Activated B cell treated with CpG ODN at 0.5 μM for 24 hours (primary cell): Measurements from ENCODE around the gene PEX11G. TPM values are rescaled to one million over a fixed set of nuclear protein-coding genes. Genes with fewer than 3 reads are reported as not detected.

Experiments
- ATAC-seq: fragments of 200-7000 bp; cut with Tn5 transposase; one replicate; pipeline ENCODE4 v1.10.0; 2021; ENCODE audit warnings: low read depth, mild to moderate bottlenecking, moderate library complexity
- CTCF ChIA-PET: fragments of 350-600 bp; sonication (Branson Sonifier 250); formaldehyde crosslinking; loops from one replicate; lab custom pipeline; 2021; ENCODE audit warnings: antibody characterized with exemption; lab: Charles Lee
- POLR2A ChIA-PET: fragments of 350-600 bp; sonication (Branson Sonifier 250); formaldehyde crosslinking; loops from one replicate; lab custom pipeline; 2021; ENCODE audit warnings: antibody characterized with exemption; lab: Charles Lee
- DNase-seq: peaks from one replicate; pipeline ENCODE4 v3.0.0; 2022
- H3K27ac Mint-ChIP-seq: one replicate; pipeline ENCODE4 v1.8.0; 2020; ENCODE audit warnings: mixed read lengths
- H3K27me3 Mint-ChIP-seq: one replicate; pipeline ENCODE4 v1.8.0; 2021; ENCODE audit warnings: mixed read lengths
- H3K36me3 Mint-ChIP-seq: one replicate; pipeline ENCODE4 v1.8.0; 2021; ENCODE audit warnings: low read depth, mixed read lengths
- H3K4me1 Mint-ChIP-seq: one replicate; pipeline ENCODE4 v1.8.0; 2021; ENCODE audit warnings: mixed read lengths
- H3K4me3 Mint-ChIP-seq: one replicate; pipeline ENCODE4 v1.8.0; 2020; ENCODE audit warnings: mild to moderate bottlenecking, mixed read lengths
- H3K9me3 Mint-ChIP-seq: one replicate; pipeline ENCODE4 v1.8.0; 2020; ENCODE audit warnings: mixed read lengths
- intact Hi-C: fragments of 100-400 bp; cut with micrococcal nuclease; formaldehyde crosslinking; loops from one replicate; pipeline ENCODE4 v1.15.1; 2024
- total RNA-seq: library from RNA; stranded (reverse); gene quantifications from 2 replicates; pipeline ENCODE4 v1.2.3, GENCODE V29; 2022
- TF ChIP-seq, protein P1 (sequence below): fragments of 200-600 bp; IDR thresholded peaks from one replicate; pipeline ENCODE4 v1.8.0; 2022; ENCODE audit warnings: antibody characterized with exemption, mild to moderate bottlenecking

Gene PEX11G
- total RNA-seq, 1 donor from 2014 or later, result 1.0 TPM

DNA sequence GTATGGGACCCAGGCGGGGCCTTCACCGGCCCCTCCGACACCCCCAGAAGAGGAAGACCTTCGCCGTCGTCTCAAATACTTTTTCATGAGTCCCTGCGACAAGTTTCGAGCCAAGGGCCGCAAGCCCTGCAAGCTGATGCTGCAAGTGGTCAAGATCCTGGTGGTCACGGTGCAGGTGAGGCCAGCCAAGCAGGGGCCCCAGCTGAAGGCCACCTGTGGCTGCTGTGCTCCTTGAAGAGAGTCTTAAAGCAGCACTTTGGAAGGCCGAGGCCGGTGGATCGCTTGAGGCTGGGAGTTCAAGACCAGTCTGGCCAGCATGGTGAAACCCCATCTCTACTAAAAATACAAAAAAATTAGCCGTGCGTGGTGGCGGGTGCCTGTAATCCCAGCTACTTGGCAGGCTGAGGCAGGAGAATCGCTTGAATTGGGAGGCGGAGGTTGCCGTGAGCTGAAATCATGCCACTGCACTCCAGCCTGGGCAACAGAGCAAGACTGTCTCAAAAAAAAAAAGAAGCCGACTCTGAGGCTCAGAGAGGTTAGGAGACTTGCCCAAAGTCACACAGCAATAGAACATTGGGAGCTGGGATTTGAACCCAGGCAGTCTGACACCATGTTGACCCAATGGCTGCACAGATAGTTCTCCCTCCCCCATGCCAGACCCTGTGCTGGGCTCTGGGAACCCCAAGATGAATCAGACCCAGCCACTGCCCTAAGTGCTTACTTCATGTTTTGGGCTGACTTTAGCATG lies 36.3 kb upstream of the PEX11G start:
- Mint-ChIP-seq H3K4me1 (peaks cover 17% of the 10 kb centered on the region), H3K27me3 (no peaks in the 10 kb centered on the region), H3K9me3 (no peaks in the 10 kb centered on the region), H3K36me3 (peaks cover 13% of the 10 kb centered on the region), H3K4me3 (no peak overlapping the region), H3K27ac (no peak overlapping the region)
- ChIA-PET CTCF (no interaction called here), POLR2A (no interaction called here)
- no peak for ATAC-seq
- no peak for DNase-seq
- intact Hi-C loops, result loop anchor here (5.0 kb wide), 1 partner anchor 53 kb away; no protein-coding TSS in a partner anchor
- TF ChIP-seq, protein P1, sequence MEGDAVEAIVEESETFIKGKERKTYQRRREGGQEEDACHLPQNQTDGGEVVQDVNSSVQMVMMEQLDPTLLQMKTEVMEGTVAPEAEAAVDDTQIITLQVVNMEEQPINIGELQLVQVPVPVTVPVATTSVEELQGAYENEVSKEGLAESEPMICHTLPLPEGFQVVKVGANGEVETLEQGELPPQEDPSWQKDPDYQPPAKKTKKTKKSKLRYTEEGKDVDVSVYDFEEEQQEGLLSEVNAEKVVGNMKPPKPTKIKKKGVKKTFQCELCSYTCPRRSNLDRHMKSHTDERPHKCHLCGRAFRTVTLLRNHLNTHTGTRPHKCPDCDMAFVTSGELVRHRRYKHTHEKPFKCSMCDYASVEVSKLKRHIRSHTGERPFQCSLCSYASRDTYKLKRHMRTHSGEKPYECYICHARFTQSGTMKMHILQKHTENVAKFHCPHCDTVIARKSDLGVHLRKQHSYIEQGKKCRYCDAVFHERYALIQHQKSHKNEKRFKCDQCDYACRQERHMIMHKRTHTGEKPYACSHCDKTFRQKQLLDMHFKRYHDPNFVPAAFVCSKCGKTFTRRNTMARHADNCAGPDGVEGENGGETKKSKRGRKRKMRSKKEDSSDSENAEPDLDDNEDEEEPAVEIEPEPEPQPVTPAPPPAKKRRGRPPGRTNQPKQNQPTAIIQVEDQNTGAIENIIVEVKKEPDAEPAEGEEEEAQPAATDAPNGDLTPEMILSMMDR, result no peak

DNA sequence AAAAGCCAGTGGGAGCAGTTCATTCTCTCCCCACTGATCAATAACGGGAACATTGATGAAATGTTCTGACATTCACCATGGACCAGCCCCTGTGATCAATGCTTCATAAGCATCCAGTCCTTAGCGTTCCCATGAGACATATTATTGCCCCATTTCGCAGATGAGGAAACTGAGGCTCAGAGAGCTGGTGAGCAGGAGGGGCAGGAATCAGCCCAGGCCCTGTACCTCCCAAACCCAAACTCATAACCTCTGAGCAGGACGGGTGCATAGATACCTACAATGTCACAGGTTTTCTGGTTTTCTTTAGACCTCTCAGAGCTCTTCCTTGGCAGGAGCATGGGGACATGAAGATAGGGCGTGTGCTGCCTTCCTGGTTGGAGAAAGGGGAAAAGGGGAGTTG lies 35.7 kb upstream of the PEX11G start:
- ATAC-seq (no peak), DNase-seq (no peak)
- H3K4me3 Mint-ChIP-seq, result no peak overlapping the region
- H3K4me1 Mint-ChIP-seq, result peaks cover 17% of the 10 kb centered on the region
- TF ChIP-seq, protein P1, result no peak
- CTCF ChIA-PET, result no interaction called here
- H3K9me3 Mint-ChIP-seq, result no peaks in the 10 kb centered on the region
- POLR2A ChIA-PET, result no interaction called here
- H3K36me3 Mint-ChIP-seq, result peaks cover 12% of the 10 kb centered on the region
- no peak overlapping the region for H3K27ac Mint-ChIP-seq
- intact Hi-C loops, result loop anchor here (5.0 kb wide), 1 partner anchor 52 kb away; no protein-coding TSS in a partner anchor
- no peaks in the 10 kb centered on the region for H3K27me3 Mint-ChIP-seq

DNA sequence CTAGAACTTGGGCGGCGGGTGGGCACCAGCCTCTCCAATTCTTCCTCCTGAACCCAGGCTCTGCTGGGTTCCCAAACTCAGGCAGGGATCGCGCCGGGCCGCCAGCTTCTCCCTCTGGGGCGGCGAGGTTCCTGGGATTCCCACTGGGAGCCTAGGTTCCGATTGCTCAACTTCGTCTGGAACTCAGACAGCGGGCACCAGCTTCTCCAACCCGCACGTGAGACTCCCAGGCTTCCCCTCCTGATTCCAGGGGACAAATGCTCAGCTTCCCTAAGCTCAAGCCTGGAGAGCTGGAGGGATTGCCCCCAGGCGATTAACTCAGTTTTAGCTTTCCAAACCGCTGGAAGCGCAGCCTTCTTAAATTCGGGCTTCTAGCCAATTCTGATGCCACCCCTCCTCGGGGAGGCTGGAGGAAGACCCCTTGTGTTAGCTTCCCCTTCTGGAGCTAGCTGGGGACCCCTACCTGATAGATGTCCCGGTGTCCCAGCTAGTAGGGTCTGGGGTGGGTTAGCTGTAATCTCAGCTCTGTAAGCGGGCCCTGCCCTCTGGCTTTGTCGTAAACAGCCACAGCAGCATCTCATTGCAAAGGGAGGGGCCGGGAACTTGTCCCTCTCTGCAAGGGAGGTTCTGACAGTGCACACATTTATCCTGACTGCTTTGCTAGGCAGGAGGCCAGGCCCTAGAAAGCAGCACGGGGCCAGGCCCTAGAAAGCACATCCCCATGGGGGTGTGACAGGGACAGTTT lies 34.3 kb upstream of the PEX11G start:
- Mint-ChIP-seq H3K27me3 (no peaks in the 10 kb centered on the region), H3K27ac (no peak overlapping the region), H3K4me3 (peak overlapping the region; percentile 75), H3K36me3 (peaks cover 9% of the 10 kb centered on the region), H3K4me1 (peaks cover 17% of the 10 kb centered on the region), H3K9me3 (no peaks in the 10 kb centered on the region)
- no peak for DNase-seq
- intact Hi-C loops, result loop anchor here (1.0 to 5.0 kb wide), 4 partner anchors 11 to 307 kb away; partner anchors contain the start of genes EVI5L and PEX11G
- ATAC-seq, result no peak
- ChIA-PET POLR2A (interaction anchor here (0.6 to 3.6 kb wide), 13 partner anchors 9 to 818 kb away, joined by 3 to 37 read pairs (median 4); partner anchors contain the start of genes PET100, PEX11G, PNPLA6 and XAB2), CTCF (no interaction called here)
- TF ChIP-seq, protein P1, result no peak

DNA sequence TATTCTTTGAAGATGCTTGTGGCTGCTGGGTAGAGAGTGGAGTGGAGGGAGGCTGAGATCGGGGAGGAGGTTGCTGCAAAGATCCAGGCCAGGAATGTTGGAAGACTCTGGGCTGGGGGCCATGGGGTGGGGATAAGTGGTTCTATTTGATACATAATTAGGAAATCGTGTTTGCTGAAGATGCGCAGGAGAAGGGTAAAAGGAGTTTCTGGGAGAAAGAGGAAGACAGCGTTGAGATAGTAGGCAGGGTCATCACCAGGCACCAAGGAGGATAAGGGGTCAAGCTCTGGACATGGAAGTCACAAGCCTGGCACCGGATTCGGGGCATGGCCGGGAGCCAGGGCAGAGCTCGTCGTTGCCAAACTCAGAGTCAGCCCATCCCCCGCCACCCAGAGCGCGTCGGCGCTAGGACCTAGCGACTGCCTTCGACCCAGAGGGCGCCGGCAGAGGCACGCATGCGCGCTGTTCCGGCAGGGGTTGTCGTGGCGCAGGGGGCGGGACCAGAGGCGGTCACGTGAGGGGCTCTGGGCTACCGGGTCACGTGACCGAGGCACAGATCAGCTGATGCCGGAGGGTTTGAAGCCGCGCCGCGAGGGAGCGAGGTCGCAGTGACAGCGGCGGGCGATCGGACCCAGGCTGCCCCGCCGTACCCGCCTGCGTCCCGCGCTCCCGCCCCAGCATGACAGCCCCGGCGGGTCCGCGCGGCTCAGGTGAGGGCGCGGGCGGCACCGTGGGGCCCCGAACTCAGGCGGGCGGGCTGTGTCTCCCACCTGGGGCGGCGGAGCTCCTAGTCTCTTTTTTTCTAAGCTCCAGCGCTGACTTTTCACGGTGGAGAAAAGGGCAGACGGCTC lies 33.5 kb upstream of the PEX11G start, which contains the start of gene MCOLN1:
Gene MCOLN1, plus strand, starts transcription at position 553 of the 851 bp plus-strand sequence. Its CDS starts 127 bp downstream, at position 680.
- Mint-ChIP-seq H3K4me1 (peaks cover 17% of the 10 kb centered on the region), H3K27me3 (no peaks in the 10 kb centered on the region), H3K27ac (peak within 1 kb of the TSS; percentile 74), H3K36me3 (peaks cover 9% of the 10 kb centered on the region), H3K4me3 (peak within 1 kb of the TSS; percentile 81), H3K9me3 (no peaks in the 10 kb centered on the region)
- TF ChIP-seq, protein P1, result no peak
- DNase-seq (peak; percentile 99), ATAC-seq (peak; percentile 91)
- POLR2A ChIA-PET, result interaction anchor here (0.6 to 3.6 kb wide), 14 partner anchors 10 to 842 kb away, joined by 3 to 37 read pairs (median 4); partner anchors contain the start of genes ANGPTL4, PET100, PEX11G and PNPLA6
- CTCF ChIA-PET, result no interaction called here
- intact Hi-C loops, result loop anchor here (1.0 to 5.0 kb wide), 4 partner anchors 12 to 308 kb away; partner anchors contain the start of genes EVI5L and PEX11G
